NOMO-1 treated with dmso at 0.1 percent for 144 hours (cell line): ENCODE results near the gene TRIM10.
"Not testable (repeated sequence)": the region's sequence is repeated elsewhere in the genome, so short reads cannot be mapped to it uniquely, and the experiment has no call there.

Experiments
- DNase-seq: peaks from one replicate; lab custom pipeline; 2025; ENCODE audit not compliant: unreplicated experiment; lab: John Stamatoyannopoulos, UW

TRIM10 gene

DNA sequence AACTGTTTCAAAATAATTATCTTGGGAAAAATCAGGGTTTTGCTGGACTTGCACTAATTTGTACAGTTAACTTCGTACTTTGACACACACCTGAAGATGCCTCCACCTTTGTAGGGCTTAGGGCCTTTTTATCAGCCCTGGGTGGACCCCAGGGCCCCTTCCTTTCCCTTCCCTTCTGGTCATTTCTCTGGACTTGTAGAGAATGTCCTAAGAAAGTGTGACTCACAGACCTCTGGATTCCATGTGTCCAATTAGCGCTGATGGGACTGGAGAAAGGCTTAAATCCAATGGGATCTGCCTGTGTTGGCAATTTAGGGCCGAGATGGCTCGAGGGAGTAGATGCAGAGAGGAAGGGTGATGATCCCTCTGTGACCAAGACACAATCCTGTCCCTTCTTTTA, 11.7 kb upstream of the TRIM10 start:
- no peak for DNase-seq

DNA sequence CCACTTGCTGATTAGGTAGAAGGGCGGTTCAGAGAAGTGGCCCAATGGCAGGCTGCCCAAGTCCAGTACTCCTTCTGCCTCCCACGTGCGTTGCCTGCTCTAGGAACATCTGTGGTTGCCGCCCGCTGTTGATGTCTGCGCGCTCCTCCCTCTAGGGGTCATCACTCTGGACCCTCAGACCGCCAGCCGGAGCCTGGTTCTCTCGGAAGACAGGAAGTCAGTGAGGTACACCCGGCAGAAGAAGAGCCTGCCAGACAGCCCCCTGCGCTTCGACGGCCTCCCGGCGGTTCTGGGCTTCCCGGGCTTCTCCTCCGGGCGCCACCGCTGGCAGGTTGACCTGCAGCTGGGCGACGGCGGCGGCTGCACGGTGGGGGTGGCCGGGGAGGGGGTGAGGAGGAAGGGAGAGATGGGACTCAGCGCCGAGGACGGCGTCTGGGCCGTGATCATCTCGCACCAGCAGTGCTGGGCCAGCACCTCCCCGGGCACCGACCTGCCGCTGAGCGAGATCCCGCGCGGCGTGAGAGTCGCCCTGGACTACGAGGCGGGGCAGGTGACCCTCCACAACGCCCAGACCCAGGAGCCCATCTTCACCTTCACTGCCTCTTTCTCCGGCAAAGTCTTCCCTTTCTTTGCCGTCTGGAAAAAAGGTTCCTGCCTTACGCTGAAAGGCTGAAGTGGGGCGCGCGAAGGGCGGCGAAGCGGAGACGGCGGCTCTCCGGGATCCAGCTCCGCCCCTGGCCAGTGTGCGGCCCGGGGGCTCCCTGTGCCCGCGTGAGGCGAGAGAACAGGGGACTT, 10.9 kb upstream of the TRIM10 start:
- DNase-seq, result no peak

DNA sequence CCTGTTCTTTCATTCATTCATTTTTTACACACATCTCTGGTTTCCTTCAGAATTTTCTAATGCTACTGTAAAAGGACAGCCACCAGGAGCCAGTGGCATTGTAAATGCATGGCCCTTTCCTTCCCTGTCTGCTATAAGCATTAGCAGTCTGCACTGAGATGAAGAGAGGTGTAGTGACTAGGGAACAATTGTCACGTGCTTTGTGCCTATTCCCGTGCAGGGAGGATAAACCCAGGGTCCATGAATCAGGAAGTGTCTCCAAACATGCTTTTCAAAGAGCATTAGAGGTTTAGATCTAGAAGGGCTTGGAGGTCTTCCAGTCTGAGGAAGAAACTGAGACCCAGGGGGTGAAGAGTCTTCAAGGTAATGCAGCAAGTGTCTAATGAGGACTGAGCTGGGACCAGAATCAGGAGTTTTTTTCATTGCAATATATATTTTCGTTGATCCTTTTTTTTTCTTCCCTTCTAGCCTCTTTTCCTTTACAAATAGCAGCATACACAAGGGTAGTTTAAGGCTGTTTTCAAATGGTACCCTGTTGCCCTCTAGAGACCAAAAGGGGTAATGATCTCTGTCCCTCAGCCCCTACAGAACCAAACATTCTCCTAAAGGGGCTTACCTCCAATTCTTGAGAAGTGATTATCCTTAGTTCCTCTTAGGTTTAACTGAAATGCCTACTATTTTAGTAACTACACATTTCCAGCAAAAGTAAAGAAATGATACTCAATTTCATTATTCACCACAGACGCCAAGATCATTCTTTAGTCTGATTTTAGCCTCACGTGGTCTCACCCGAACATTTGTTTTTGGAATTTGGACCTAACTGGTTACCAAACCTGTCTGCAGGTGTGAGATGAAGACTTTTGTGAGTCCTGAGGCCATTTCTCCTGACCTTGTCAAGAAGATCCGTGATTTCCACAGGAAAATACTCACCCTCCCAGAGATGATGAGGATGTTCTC, 8.9 kb upstream of the TRIM10 start:
- peak; percentile 17 for DNase-seq

DNA sequence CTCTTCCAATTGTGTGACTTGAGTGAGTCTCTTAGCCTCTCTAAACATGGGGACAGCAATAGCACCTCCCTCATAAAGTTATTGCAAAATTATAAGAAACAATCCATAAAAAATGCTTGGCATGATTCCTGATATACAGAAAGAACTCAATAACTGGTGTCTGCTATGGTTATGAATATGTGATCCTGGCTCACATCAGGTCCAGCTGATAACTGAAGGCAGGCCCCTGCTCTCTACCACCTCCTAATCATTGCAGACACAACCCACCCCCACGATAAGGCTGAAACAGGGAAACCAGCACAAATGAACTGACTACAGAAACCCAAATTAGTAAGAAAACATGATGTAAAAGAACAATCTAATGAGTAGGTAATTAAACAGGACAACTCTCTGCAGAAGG, 7.7 kb upstream of the TRIM10 start:
- no peak for DNase-seq

DNA sequence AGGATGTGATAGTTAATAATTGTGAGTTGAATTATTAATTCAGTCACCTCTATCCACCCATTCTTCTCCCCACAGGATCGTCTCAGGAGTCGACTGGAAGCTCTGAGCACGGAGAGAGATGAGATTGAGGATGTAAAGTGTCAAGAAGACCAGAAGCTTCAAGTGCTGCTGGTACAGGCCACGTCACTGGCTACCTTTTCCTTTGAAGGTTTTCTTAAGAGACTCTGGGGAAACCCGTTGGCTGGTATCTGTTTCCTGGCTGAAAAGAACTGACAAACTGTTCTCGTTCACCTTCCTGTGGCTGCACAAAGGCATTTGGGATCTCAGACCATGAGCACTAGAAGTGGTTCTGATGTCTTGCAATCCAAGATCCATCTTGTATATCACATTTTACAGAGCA, 6.1 kb upstream of the TRIM10 start:
- no peak for DNase-seq

DNA sequence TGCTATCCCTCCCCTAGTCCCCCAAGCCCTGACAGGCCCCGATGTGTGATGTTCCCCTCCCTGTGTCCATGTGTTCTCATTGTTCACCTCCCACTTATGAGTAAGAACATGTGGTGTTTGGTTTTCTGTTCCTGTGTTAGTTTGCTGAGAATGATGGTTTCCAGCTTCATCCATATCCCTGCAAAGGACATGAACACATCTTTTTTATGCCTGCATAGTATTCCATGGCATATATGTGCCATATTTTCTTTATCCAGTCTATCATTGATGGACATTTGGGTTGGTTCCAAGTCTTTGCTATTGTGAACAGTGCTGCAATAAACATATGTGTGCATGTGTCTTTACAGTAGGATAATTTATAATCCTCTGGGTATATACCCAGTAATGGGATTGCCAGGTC, 4.2 kb upstream of the TRIM10 start:
- not testable (repeated sequence) for DNase-seq

DNA sequence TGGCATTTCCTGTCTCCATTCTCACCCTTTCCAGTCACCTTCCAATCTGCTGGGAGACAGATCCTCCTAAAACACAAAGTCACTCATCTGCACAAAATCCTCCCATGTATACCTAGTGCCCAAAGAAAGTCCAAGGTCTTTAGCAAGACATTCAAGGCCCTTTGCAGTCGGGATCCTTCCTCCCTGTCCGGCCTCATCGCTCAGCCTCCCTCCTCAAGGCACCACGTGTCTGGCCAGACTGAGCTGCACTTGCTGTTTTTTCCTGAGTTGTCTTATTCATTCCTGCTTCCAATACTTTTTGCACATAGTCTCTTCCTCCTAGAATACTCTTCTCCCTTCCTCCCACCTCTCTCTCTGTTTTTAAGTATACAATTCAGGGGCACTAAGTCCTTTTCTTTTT, 3.7 kb upstream of the TRIM10 start:
- no peak for DNase-seq

DNA sequence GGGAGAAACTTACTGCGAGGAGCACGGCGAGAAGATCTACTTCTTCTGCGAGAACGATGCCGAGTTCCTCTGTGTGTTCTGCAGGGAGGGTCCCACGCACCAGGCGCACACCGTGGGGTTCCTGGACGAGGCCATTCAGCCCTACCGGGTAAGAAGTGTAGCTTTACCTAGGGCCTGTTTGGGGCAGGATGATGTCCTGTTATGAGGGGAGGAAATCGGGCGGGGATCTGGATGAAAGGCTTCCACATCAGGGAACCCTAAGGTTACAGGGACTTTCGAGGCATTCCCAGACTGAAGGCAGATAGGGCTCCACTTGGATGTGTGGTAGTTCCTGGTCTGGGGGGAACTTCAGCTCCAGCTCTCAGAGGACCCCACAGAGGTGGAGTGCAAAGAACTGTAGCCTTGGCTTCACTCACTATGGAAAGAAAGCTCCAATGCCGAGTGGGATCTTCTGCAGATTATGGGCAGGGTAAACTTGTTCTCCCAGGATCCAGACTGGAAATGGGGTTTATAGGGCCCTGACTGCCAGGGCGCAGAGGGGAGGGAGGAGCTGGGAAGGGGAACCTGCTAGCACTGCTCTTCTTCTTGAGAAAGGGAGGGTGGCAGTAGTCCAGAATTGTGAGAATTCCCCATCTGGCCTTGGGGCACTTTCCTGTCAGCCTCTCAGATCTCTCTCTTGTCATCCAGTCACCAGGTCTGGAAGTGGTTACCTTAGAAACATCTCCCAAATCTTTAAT, 3.1 kb upstream of the TRIM10 start:
- DNase-seq, result no peak

DNA sequence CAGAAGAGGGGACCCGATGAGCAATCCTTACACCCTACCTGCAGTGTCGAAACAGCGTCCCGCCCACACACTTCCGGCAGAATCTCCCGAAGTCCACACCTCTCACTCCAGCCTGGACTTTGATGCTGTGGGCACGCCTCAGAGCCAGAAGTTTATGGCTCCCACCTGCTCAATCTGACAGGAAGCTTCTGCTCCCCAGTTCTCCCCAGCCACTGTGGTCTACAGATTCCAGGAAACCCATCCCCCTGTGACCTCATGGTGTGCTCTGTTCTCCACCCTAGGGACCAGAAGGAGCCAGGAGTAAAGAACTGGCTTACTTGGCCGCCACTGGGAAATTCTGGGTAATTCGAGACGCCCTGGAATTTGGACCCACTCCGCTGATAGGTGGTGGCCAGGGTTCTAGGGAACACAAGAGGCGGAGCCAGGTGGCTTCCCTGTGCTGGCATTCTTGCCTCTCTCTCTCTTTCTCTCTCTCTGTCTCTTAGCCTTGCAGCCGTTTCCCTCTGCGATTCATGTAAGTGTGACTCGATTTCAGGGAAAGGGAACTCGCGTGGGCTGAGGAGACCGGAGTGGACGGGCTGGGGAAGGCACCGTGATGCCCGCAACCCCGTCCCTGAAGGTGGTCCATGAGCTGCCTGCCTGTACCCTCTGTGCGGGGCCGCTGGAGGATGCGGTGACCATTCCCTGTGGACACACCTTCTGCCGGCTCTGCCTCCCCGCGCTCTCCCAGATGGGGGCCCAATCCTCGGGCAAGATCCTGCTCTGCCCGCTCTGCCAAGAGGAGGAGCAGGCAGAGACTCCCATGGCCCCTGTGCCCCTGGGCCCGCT, 2.3 kb upstream of the TRIM10 start, which contains the start of gene TRIM15:
Gene TRIM15, plus strand, starts transcription at position 457 of the 828 bp plus-strand sequence. Its CDS starts 139 bp downstream, at position 596.
- DNase-seq, result no peak

DNA sequence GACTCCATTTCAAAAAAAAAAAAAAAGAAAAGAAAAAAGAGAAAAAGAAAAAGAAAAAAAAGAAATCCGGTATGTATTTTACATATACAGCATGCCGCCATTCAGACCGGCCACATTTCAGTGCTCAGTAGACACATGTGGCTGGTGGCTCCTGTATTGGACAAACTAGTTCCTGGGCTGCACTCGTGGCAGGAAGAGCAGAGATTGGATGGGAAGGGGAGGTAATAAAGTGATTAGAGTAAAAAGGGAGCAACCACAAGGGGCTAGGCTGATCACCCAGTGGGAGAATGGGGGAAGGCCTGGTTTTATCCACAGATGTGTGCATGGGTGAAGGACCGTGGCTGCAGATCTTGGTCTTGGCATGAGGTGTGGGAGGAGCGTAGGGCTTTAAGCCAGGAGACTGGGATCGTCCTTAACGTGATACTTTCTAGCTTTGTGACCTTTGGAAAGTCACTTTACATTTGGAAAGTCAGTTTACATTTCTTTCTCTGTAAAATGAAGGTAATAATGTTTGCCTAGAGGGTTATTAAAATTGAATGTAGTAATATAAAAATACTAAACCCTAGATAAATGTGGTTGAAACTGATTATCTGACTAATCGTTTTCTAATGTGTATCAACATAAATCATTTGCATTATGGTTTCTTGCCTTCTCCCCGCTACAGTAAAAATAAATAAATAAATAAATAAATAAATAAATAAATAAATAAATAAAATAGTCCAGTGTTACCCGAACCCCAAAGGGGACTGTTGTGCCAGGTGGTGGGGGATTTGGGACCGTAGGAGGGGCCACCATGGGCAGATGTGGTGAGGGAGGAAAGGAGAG, 1.5 kb upstream of the TRIM10 start:
- no peak for DNase-seq

DNA sequence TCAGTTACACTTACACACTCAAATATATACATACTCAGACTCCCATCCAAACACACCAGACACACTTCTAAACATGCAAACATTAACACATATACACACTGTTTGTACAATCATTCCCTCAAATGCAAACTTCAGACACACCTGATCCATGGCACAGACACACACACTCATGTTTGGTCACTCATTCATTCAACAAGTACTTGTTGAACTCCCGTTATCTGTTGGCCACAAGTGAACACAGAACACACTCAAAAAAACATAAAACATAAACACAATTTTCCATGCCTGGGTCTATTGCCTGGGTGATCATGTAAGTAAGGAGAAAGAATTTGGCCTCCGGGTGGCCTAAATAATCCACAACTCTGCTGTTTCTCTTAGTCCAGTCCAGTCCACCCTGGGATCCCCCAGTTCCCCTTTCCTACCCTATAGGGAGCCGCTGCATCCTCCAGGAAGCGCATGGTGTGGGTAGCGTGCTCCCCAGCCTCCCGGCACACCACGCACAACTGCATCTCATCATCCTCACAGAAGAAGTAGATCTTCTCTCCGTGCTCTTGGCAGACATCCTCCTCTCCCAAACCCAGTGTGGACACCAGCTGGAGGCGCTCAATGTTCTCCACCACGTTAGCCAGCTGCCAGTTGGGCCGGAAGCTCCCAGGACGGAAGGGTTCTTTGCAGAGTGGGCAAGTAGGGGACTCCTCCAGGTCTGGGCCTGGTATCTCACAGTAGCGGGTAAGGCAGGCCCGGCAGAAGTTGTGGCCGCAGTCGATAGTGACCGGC, 815 bp downstream of the TRIM10 start:
- no peak for DNase-seq

DNA sequence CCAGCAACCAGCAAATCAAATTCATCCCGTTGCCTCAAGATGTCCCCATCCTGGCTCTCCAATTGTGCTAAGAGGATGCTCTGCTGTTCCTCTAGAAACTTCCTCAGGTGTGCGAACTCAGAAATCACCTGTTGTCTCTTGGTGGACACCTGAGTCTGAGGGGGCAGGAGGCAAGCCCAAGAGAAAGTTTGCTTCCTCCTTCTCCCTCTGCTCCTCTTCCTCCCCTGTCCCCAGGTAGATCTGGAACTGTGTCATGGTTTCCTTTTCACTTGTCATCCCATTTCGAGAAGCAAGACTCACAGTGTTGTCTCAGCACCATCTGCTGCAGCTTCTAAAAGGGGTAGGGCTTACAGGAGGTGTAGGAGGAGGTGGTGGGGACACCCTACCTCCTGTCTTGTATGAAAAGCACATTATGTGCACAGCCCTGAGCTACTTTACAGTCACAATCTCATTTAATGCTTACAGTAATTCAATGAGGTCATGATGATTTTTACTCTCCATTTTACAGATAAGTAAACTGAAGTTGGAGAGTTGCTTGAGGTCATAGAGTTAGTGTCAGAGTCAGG, 2.5 kb downstream of the TRIM10 start:
- no peak for DNase-seq

DNA sequence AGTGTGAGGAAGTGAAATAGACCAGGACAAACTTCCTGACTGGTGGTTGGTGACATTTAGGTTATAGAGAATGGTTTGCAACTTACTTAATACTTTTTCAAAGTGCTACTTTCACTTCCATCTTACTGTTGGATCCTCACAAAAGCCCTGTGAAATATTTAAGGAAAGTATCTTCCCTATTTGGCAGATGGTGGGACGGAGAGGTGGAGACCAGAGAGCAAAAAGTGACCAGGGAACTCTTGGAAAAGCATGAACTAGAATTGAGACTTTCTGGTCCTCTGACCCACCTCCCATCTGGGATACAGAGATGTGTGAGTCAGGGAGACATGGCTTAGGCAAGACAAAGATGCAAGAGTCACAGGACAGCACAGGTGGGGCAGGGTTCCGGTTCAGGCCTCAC, 3.0 kb downstream of the TRIM10 start:
- no peak for DNase-seq

DNA sequence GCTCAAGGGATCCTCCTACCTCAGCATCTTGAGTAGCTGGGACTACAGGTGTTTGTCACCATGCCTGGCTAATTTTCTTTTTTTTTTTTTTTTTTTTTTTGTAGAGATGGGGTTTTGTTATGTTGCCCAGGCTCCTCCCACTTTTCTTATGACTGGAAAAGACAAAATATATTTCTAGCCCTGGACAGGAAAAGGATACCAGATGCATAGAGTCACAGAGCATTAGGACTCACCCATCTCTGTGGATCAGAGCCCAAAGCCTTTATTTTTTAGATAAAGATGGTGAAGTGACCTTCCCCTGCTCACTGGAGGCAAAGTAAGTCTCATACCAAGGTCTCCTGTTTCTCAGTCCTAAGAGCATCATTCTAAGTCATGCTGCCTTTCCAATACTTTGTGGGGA, 3.4 kb downstream of the TRIM10 start:
- no peak for DNase-seq

DNA sequence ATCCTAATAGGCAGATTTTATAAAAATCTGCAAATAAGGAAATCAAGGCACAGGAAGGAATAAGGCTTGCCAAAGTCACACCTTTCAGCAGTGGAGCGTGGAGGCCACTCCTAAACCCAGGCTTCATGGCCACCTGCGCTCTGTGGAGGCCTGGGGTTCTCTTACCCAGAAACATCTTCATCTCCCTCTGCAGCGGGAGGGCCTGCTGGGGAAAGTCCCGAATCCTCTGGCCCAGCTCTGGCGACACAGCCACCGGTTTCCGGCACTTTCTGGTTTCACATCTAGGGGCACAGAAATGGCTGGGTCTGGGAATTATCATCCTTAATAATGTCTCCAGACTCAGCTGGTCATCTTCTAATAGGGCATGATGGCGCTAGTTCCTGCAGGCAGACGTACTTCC, 4.2 kb downstream of the TRIM10 start:
- no peak for DNase-seq

DNA sequence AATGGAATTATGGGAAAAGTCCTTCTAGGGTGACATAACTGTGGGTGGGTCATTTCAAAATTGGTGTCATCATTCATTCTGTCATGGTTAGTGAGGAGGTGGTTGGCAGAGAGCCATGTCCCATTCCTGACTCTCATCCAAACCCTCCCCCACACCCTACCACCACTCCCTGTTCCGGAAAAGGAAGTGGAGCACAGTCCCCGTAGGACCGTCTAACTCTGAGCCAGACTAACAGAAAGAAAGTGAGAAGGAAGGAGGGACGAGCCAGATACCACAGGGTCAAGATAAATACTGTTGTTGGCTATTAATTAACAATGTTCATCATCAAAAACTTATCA, 4.8 kb downstream of the TRIM10 start:
- DNase-seq, result no peak

DNA sequence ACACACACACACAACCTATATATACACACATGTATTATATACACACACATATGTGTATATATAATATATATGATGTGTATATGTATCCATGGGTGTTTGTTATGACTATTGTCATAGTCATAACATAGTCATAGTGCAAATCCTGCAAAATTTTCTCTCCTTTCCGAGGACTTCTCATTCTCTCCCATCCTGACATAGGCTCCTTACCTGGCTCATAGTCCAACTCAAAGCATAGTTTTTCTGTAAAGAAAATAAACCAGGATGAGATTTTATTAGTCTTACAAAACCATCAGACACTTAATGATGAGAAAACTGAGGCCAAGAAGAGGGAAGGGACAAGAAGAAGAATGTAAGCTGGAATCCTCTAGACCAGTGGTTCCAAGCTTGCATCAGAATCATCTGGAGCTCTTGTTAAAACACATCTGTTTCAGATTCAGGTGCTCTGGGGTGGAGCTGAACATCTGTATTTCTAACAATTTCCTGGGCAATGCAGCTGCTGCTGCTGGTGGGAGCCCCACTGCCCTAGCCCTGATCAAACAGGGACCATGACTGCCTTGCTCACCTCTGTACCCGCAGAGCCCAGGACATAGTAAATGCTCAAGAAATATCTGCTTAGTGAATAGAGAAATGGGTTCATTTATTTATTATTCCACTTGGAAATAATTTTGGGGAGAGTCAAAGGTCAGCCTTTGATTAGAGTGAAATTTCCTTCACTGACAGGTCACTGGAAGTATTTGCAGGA, 5.3 kb downstream of the TRIM10 start:
- DNase-seq, result no peak
